HCT116 (cell line): Measurements from ENCODE around the gene AP2A1. TPM values are rescaled to one million over a fixed set of nuclear protein-coding genes. Genes with fewer than 3 reads are reported as not detected.

ENCODE experiments used
- ATAC-seq: fragments of 200-7000 bp; cut with Tn5 transposase; 2 replicates; pipeline ENCODE4 v1.9.1; 2020; ENCODE audit warnings: mild to moderate bottlenecking, moderate library complexity
- BruUV-seq: library from RNA; stranded (reverse); fragments of 400-500 nt; replicated peaks from 2 replicates; lab custom pipeline; 2021; lab: Mats Ljungman, UMichigan
- CTCF ChIA-PET: fragments of 300-600 bp; sonication (Branson Sonifier 250); formaldehyde crosslinking; loops from one replicate; lab custom pipeline; 2021; ENCODE audit warnings: antibody characterized with exemption; lab: Charles Lee
- POLR2A ChIA-PET: fragments of 300-600, 350-600 bp; sonication (Branson Sonifier 250); formaldehyde crosslinking; loops from one replicate; lab custom pipeline; 2021; ENCODE audit warnings: antibody characterized with exemption; lab: Charles Lee
- RAD21 ChIA-PET, 2 experiments: fragments of 300-600 bp; sonication (Branson Sonifier 250); formaldehyde crosslinking; loops; one replicate each; lab custom pipeline; 2023; ENCODE audit warnings: low total read pairs in 2 of 2; ENCODE audit not compliant: uncharacterized antibody in 2 of 2, unreplicated experiment in 2 of 2, low non-redundant PET in 1 of 2; lab: Charles Lee
- DNase-seq: peaks from one replicate; pipeline ENCODE4 v3.0.0-alpha.2; 2010; ENCODE audit warnings: low read depth, low spot score
- H2AFZ ChIP-seq: fragments of 200-600 bp; shearing (Covaris generic), sonication (generic); 2 replicates; pipeline ENCODE4 v1.6.1; 2017; ENCODE audit warnings: low read depth, mixed run types, mixed read lengths, antibody characterized with exemption, low read length; ENCODE audit not compliant: poor library complexity, severe bottlenecking
- H3K27ac ChIP-seq: 2 replicates; pipeline ENCODE4 v1.5.1; 2012; ENCODE audit warnings: low read depth, low read length
- H3K27me3 ChIP-seq: fragments of 200-600 bp; sonication (generic); 2 replicates; pipeline ENCODE4 v1.6.1; 2016; ENCODE audit warnings: mixed run types, low read length, mixed read lengths; ENCODE audit not compliant: insufficient read depth
- H3K36me3 ChIP-seq, 2 experiments: fragments of 200-500 bp in 1 of 2; fragments of 200-600 bp in 1 of 2; sonication (Bioruptor generic) in 1 of 2; sonication (generic) in 1 of 2; 2 replicates each; pipeline versions ENCODE4 v1.5.1 to v1.6.1; 2014 to 2016; ENCODE audit warnings: low read length in 2 of 2, inconsistent platforms in 1 of 2, mixed read lengths in 1 of 2, mixed run types in 1 of 2; ENCODE audit not compliant: insufficient read depth in 2 of 2, control insufficient read depth in 1 of 2
- H3K4me1 ChIP-seq, 2 experiments: fragments of 200-600 bp in 1 of 2; sonication (generic) in 1 of 2; 2 replicates each; pipeline versions ENCODE4 v1.5.1 to v1.6.1; 2012 to 2017; ENCODE audit warnings: low read length in 2 of 2, inconsistent platforms in 1 of 2, mild to moderate bottlenecking in 1 of 2, mixed read lengths in 1 of 2, mixed run types in 1 of 2, moderate library complexity in 1 of 2; ENCODE audit not compliant: insufficient read depth in 2 of 2, control insufficient read depth in 1 of 2
- H3K4me2 ChIP-seq: fragments of 200-600 bp; sonication (generic); 2 replicates; pipeline ENCODE4 v1.6.1; 2017; ENCODE audit warnings: mixed run types, low read length, mixed read lengths
- H3K4me3 ChIP-seq, 2 experiments: fragments of 200-600 bp in 1 of 2; sonication (generic) in 1 of 2; replicated peaks in 1 of 2; 2 replicates each; pipeline ENCODE4 v1.5.1; 2011 to 2016; ENCODE audit warnings: low read length in 2 of 2, control low read depth in 1 of 2, low read depth in 1 of 2, mild to moderate bottlenecking in 1 of 2, mixed read lengths in 1 of 2, mixed run types in 1 of 2
- H3K79me2 ChIP-seq: fragments of 200-600 bp; sonication (generic); 2 replicates; pipeline ENCODE4 v1.6.1; 2017; ENCODE audit warnings: mild to moderate bottlenecking, mixed run types, low read length, moderate library complexity, mixed read lengths; ENCODE audit not compliant: insufficient read depth
- H3K9ac ChIP-seq: fragments of 200-600 bp; sonication (generic); 2 replicates; pipeline ENCODE4 v1.6.1; 2016; ENCODE audit warnings: low read length, mixed read lengths
- H3K9me2 ChIP-seq: fragments of 200-600 bp; sonication (generic), shearing (Covaris generic); 2 replicates; pipeline ENCODE4 v1.6.1; 2017; ENCODE audit warnings: mixed run types, mild to moderate bottlenecking, moderate library complexity; ENCODE audit not compliant: insufficient read depth
- H3K9me3 ChIP-seq, 2 experiments: fragments of 200-500 bp in 1 of 2; fragments of 200-600 bp in 1 of 2; sonication (Bioruptor generic) in 1 of 2; sonication (generic) in 1 of 2; 2 replicates each; pipeline ENCODE4 v1.6.1; 2014 to 2017; ENCODE audit warnings: low read length in 2 of 2, mixed read lengths in 2 of 2, inconsistent platforms in 1 of 2, low read depth in 1 of 2, mild to moderate bottlenecking in 1 of 2, mixed run types in 1 of 2, moderate library complexity in 1 of 2; ENCODE audit not compliant: control insufficient read depth in 1 of 2, insufficient read depth in 1 of 2
- H4K20me1 ChIP-seq: fragments of 200-600 bp; sonication (generic), shearing (Covaris generic); 2 replicates; pipeline ENCODE4 v1.6.1; 2017; ENCODE audit warnings: mixed run types, mild to moderate bottlenecking, moderate library complexity; ENCODE audit not compliant: insufficient read depth
- ATF3 ChIP-seq: IDR thresholded peaks from 2 replicates; pipeline ENCODE4 v1.6.1; 2012
- CBX3 ChIP-seq: IDR thresholded peaks from 2 replicates; pipeline ENCODE4 v1.6.1; 2012; ENCODE audit warnings: low read depth
- CEBPB ChIP-seq: IDR thresholded peaks from 2 replicates; pipeline ENCODE4 v1.6.1; 2012; ENCODE audit warnings: low read depth
- CTCF ChIP-seq, 3 experiments: fragments of 200-600 bp in 1 of 3; sonication (generic) in 1 of 3; IDR thresholded peaks in 2 of 3; conservative IDR thresholded peaks in 1 of 3; 2 replicates each; pipeline ENCODE4 v1.5.1; 2012 to 2017; ENCODE audit warnings: low read depth in 2 of 3, low read length in 2 of 3, antibody characterized with exemption in 1 of 3, borderline replicate concordance in 1 of 3, control low read depth in 1 of 3, mild to moderate bottlenecking in 1 of 3, mixed read lengths in 1 of 3, mixed run types in 1 of 3, moderate library complexity in 1 of 3; ENCODE audit not compliant: insufficient read depth in 1 of 3
- EGR1 ChIP-seq: IDR thresholded peaks from 2 replicates; pipeline ENCODE4 v1.6.1; 2012; ENCODE audit warnings: low read depth
- EZH2 ChIP-seq: fragments of 200-600 bp; sonication (generic); IDR thresholded peaks from 2 replicates; pipeline ENCODE4 v1.6.1; 2017; ENCODE audit warnings: antibody characterized with exemption, mixed run types
- JUND ChIP-seq: IDR thresholded peaks from 2 replicates; pipeline ENCODE4 v1.6.1; 2012
- POLR2AphosphoS5 ChIP-seq: IDR thresholded peaks from 2 replicates; pipeline ENCODE4 v1.6.1; 2011; ENCODE audit warnings: mild to moderate bottlenecking, low read depth, low read length, moderate library complexity
- SP1 ChIP-seq: IDR thresholded peaks from 2 replicates; pipeline ENCODE4 v1.6.1; 2012; ENCODE audit warnings: low read depth
- ZBTB33 ChIP-seq: IDR thresholded peaks from 2 replicates; pipeline ENCODE4 v1.6.1; 2011; ENCODE audit warnings: mild to moderate bottlenecking, low read length, moderate library complexity; ENCODE audit not compliant: insufficient replicate concordance; ENCODE audit errors: extremely low read depth
- ZNF274 ChIP-seq: fragments of 200-500 bp; sonication (Bioruptor generic); IDR thresholded peaks from 2 replicates; pipeline ENCODE4 v1.6.1; 2014; ENCODE audit warnings: mild to moderate bottlenecking, low read depth, low read length, inconsistent platforms
- intact Hi-C: fragments of 100-400 bp; cut with micrococcal nuclease; formaldehyde crosslinking; loops from 2 replicates; pipeline ENCODE4 v1.10.0; 2022
- total RNA-seq: library from RNA; stranded (reverse); gene quantifications from one replicate; pipeline ENCODE4 v1.2.1, GENCODE V29; 2021; ENCODE audit not compliant: unreplicated experiment

AP2A1 gene
- total RNA-seq, 1 experiment from 2014 or later, result 102 TPM

- RAD21 ChIA-PET, result no interaction called here
- BruUV-seq, result no TSS peak
- Histone ChIP-seq H3K27me3 (no peaks in the 10 kb centered on the region), H3K4me2 (peak overlapping the region; percentile 64), H2AFZ (no peak overlapping the region), H3K27ac (peak overlapping the region; percentile 57), H4K20me1 (no peaks in the 10 kb centered on the region), H3K4me3 (no peak overlapping the region), H3K9me3 (no peaks in the 10 kb centered on the region), H3K79me2 (no peaks in the 10 kb centered on the region), H3K36me3 (peaks cover 16 to 30% of the 10 kb centered on the region in 2 experiments; a peak in 3 of 4 replicates), H3K9ac (peak overlapping the region; percentile 35), H3K4me1 (peaks cover 3 to 14% of the 10 kb centered on the region in 2 experiments; a peak in 3 of 4 replicates), H3K9me2 (no peaks in the 10 kb centered on the region)
- intact Hi-C loops, result no loop called here
- TF ChIP-seq POLR2AphosphoS5 (no peak), CTCF (IDR thresholded peaks at IDR 0.05 in 2 of 3, conservative IDR thresholded peaks at IDR 0.05 in 1 of 3; ENCODE audit: borderline replicate concordance in 1 of 3, insufficient read depth in 1 of 3, low read depth in 2 of 3, low read length in 2 of 3) (no peak), EZH2 (no peak), SP1 (no peak), CEBPB (no peak), JUND (no peak), ZBTB33 (no peak), ZNF274 (no peak), ATF3 (no peak), EGR1 (no peak), CBX3 (no peak)
- DNase-seq, result no peak
- peak; percentile 61 for ATAC-seq
- POLR2A ChIA-PET, result interaction anchor here (1.1 kb wide), 1 partner anchor 151 kb away, joined by 4 read pairs; the partner anchor contains the start of gene SCAF1
- CTCF ChIA-PET, result interaction anchor here (1.2 kb wide), 1 partner anchor 12 kb away, joined by 3 read pairs; no protein-coding TSS in a partner anchor
Measured at GRCh38 chr19:49792829-49793560, 26.2 kb downstream of the AP2A1 start.
